ENCODE results near the gene DAB1. TPM values are rescaled to one million over a fixed set of nuclear protein-coding genes. Genes with fewer than 3 reads are reported as not detected.
"Not testable (repeated sequence)": the region's sequence is repeated elsewhere in the genome, so short reads cannot be mapped to it uniquely, and the experiment has no call there.

Gene DAB1
- polyA plus RNA-seq, 1 experiment: 0.05 TPM

DNA sequence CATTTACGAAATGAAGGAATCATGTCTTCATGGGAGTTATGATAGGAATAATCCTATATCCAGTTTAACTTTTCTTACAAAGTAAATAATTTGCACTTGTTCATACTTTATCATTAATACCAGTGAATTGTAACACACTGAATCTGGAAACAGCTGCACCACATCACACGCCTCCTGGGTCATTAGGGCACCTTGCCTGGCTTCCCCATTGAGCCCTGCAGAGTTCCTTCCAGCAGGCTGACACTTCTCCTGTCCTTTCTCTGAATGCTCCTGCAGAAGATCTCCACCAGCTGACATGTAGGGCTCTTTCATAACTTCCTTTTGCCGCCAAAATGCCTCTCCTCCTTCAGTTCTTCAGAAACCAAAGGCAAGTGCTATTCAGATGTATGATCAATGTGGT lies 201.1 kb downstream of the DAB1 start:
- DNase-seq (ENCODE audit: low read depth, low spot score): no peak
- no peak overlapping the region for H3K4me3 ChIP-seq (ENCODE audit: low read depth, low read length)
- no peak overlapping the region for H3K27ac ChIP-seq (ENCODE audit: low read depth, low read length)
- H3K27me3 ChIP-seq (ENCODE audit: control insufficient read depth, insufficient read depth, low read length): no peaks in the 10 kb centered on the region
- no peaks in the 10 kb centered on the region for H3K9me3 ChIP-seq (ENCODE audit: control insufficient read depth, insufficient read depth, low read length)
- CTCF ChIA-PET: no interaction called here
- POLR2A ChIA-PET: no interaction called here
- TF ChIP-seq, protein P1, sequence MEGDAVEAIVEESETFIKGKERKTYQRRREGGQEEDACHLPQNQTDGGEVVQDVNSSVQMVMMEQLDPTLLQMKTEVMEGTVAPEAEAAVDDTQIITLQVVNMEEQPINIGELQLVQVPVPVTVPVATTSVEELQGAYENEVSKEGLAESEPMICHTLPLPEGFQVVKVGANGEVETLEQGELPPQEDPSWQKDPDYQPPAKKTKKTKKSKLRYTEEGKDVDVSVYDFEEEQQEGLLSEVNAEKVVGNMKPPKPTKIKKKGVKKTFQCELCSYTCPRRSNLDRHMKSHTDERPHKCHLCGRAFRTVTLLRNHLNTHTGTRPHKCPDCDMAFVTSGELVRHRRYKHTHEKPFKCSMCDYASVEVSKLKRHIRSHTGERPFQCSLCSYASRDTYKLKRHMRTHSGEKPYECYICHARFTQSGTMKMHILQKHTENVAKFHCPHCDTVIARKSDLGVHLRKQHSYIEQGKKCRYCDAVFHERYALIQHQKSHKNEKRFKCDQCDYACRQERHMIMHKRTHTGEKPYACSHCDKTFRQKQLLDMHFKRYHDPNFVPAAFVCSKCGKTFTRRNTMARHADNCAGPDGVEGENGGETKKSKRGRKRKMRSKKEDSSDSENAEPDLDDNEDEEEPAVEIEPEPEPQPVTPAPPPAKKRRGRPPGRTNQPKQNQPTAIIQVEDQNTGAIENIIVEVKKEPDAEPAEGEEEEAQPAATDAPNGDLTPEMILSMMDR (IDR thresholded peaks at IDR 0.05; ENCODE audit: low read depth, low read length): no peak

DNA sequence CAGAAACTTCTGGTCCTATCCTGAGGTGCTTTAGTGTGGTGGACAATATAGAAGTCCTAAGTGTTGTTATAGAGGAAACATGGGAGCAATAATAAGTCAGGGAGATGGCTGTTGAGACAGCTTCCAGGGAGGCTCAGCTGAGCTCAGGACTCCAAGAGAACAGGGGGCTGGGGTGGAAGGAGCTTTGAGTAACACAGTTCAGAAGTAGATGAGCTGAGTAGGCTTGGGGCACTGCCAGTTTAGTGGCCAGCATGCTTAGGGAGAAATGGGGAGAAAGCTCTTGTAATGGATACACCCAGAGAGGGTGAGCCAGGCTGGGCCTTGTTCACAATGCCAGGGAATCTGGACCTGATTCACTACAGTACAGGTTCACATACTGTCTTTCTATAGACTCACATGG lies 201.6 kb downstream of the DAB1 start:
- no peaks in the 10 kb centered on the region for H3K9me3 ChIP-seq (ENCODE audit: control insufficient read depth, insufficient read depth, low read length)

DNA sequence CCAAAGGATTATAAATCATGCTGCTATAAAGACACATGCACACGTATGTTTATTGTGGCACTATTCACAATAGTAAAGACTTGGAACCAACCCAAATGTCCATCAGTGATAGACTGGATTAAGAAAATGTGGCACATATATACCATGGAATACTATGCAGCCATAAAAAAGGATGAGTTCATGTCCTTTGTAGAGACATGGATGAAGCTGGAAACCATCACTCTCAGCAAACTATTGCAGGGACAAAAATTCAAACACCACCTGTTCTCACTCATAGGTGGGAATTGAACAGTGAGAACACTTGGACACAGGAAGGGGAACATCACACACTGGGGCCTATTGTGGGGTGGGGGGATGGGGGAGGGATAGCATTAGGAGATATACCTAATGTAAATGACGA lies 203.0 kb downstream of the DAB1 start:
- DNase-seq (ENCODE audit: low read depth, low spot score); H3K4me3 ChIP-seq (ENCODE audit: low read depth, low read length); CTCF ChIA-PET; H3K9me3 ChIP-seq (ENCODE audit: control insufficient read depth, insufficient read depth, low read length); POLR2A ChIA-PET; H3K27me3 ChIP-seq (ENCODE audit: control insufficient read depth, insufficient read depth, low read length); H3K27ac ChIP-seq (ENCODE audit: low read depth, low read length): not testable (repeated sequence)

More for the DNA sequence above, 201.6 kb downstream of the DAB1 start:
- POLR2A ChIA-PET: no interaction called here
- TF ChIP-seq, protein P1 (IDR thresholded peaks at IDR 0.05; ENCODE audit: low read depth, low read length): no peak
- H3K4me3 ChIP-seq (ENCODE audit: low read depth, low read length): no peak overlapping the region
- no peak overlapping the region for H3K27ac ChIP-seq (ENCODE audit: low read depth, low read length)
- CTCF ChIA-PET: no interaction called here
- DNase-seq (ENCODE audit: low read depth, low spot score): no peak
- H3K27me3 ChIP-seq (ENCODE audit: control insufficient read depth, insufficient read depth, low read length): no peaks in the 10 kb centered on the region

DNA sequence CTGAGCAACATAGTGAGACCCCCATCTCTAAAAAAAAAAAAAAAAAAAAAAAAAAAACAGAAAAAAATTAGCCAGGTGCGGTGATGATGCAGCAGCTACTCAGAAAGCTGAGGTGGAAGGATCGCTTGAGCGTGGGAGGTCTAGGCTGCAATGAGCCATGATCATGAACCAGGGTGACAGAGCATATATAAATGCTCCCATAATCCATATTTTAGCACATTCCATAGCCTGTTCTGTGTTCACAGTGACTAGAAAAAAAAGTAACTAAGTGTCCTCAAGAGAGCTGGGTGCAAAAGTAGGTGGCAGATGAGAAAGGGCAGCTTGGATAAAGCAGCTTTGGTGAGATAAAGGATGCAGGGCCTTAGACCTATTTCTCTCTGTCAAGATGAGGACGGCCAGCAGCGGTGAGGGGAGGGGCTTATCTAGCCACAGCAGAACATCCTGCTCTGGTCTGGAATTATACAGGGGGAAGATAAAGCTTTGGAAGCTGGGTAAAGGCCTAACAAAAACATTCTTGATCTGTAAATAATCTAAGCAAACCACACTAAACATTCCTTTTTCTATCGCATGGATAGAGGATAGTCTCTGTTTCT lies 205.3 kb downstream of the DAB1 start:
- no peaks in the 10 kb centered on the region for H3K27me3 ChIP-seq (ENCODE audit: control insufficient read depth, insufficient read depth, low read length)
- H3K27ac ChIP-seq (ENCODE audit: low read depth, low read length): no peak overlapping the region
- no peak for DNase-seq (ENCODE audit: low read depth, low spot score)
- TF ChIP-seq, protein P1 (IDR thresholded peaks at IDR 0.05; ENCODE audit: low read depth, low read length): no peak
- POLR2A ChIA-PET: no interaction called here
- CTCF ChIA-PET: no interaction called here
- H3K9me3 ChIP-seq (ENCODE audit: control insufficient read depth, insufficient read depth, low read length): no peaks in the 10 kb centered on the region
- no peak overlapping the region for H3K4me3 ChIP-seq (ENCODE audit: low read depth, low read length)

DNA sequence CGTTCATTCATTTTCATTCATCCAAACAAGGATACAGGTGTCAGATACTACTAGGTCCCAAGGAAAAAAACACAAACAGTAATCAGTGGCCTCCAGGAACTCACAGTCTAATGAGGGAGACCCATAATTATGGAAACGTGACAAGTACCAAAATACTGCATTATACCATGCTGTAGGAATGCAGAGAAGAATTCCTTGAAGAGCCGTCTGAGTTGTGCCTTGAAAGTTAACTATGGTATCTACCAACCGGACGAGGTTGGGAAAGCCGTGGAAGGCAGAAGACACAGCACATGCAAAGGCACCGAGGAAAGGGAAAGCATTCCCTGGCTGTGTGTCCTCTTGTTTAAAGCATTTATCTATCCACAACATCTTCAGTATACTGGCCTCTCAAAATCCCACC lies 206.0 kb downstream of the DAB1 start:
- DNase-seq (ENCODE audit: low read depth, low spot score): no peak
- no peaks in the 10 kb centered on the region for H3K9me3 ChIP-seq (ENCODE audit: control insufficient read depth, insufficient read depth, low read length)
- ChIA-PET POLR2A (no interaction called here), CTCF (no interaction called here)
- TF ChIP-seq, protein P1 (IDR thresholded peaks at IDR 0.05; ENCODE audit: low read depth, low read length): no peak
- no peak overlapping the region for H3K4me3 ChIP-seq (ENCODE audit: low read depth, low read length)
- H3K27me3 ChIP-seq (ENCODE audit: control insufficient read depth, insufficient read depth, low read length): no peaks in the 10 kb centered on the region
- H3K27ac ChIP-seq (ENCODE audit: low read depth, low read length): no peak overlapping the region
